CD4-positive, alpha-beta T cell treated with Interleukin-15 for 1 hour (primary cell): ENCODE data around the gene TRPC1.
A peak's percentile ranks its signal among the peaks of the same experiment; 100 is the strongest.

Experiments
- DNase-seq: peaks from one replicate; pipeline ENCODE4 v3.0.0-alpha.2; 2020

The TRPC1 gene

DNA sequence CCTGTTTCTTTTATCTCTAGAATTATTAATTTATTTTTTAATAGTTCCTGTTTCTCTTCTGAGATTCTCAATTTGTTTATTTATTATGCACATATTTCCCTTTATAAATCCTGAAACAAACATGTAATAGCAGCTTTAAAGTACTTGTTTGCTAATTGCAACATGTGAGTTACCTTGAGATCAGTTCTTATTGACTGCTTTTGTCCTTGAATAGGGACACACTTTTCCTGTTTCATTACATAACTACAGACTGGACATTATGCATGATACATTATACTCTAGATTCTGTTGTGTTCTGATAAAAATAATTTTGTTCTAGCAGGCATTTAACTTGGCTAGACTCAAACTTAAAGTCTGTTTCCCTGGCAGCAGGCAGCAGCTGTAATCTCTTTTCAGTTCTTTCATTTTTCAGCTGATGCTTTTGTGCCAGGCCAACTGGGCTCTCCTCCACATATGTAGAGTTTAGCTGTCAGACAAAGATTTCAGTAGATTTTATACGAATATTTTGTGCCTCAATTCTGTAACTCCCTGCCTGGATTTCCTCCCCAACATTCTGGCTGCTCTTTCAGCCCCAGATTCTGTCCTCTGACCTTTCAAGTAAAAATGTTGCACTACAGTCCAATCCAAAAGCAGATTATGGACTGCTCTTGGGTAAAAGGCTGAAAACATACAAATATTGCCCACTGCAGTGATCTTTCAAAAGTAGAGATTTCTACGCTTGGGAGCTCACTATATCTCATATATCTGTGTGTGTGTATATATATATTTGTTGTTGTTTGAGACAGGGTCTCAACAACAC lies 123.1 kb downstream of the TRPC1 start:
- DNase-seq = no peak

DNA sequence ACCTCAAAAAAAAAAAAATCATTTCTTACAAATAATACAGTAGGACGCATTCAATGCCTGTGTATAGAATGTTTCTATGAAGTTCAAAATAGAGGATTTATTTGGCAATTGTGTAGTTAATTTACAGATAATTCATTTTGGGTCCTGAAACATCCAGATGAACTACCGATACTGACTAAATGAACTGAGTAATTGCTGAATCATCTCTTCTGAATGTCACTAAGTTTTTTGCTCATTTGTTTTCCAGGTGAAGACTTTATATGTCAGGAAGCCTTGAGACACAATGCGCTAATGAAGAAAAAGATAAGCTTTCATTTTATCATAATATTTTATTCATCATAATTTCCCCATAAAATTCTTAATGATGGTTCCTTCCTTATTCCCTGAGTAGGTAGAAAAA lies 125.3 kb downstream of the TRPC1 start:
- no peak for DNase-seq

DNA sequence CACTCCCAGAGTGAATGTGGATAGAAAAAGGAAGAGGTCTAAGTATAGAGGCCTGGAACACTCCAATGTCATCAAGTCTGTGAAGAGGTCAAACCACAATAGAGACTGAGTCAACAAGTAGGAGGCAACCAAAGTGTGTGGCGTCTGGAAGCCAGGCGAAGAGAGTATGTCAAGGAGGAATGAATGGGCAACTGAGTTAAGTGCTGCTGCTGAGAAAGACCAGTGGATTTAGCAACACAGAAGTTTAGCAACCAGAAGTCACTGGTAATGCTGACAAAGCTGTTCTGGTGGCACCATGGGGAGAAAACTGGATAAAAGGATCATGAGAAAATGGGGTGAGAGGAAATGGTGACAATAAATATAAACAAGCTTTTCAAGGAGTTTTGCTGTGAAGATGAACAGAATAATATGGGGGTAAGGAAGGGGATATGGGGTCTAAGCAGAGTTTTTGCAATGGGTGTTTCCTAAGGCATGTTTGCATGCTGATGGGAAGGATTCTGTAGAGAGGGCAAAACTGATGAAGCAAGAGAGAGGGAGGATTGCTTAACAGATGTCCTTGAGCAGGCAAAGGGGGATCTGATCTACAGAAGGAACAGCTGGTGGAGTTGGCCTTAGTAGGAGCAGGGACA lies 126.7 kb downstream of the TRPC1 start:
- DNase-seq = peak; percentile 38

DNA sequence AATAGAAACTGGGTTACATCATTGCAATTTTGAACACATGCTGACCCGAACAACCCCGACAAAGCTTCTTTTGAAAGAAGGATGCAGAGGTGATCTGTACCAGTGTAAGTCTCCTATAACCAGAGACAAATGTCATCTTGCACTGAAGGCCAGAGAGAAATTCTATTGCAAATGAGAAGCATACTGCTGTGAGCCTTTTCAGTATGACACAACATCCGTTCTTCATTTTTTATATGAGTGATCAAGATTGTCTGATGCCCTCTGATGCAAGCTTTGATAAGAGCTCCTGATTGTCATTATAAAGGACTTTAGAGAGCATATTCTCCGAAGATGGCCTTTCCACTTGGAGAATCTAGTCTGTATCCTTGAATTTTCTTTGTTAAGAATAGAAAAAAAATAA lies 128.2 kb downstream of the TRPC1 start:
- DNase-seq = no peak

DNA sequence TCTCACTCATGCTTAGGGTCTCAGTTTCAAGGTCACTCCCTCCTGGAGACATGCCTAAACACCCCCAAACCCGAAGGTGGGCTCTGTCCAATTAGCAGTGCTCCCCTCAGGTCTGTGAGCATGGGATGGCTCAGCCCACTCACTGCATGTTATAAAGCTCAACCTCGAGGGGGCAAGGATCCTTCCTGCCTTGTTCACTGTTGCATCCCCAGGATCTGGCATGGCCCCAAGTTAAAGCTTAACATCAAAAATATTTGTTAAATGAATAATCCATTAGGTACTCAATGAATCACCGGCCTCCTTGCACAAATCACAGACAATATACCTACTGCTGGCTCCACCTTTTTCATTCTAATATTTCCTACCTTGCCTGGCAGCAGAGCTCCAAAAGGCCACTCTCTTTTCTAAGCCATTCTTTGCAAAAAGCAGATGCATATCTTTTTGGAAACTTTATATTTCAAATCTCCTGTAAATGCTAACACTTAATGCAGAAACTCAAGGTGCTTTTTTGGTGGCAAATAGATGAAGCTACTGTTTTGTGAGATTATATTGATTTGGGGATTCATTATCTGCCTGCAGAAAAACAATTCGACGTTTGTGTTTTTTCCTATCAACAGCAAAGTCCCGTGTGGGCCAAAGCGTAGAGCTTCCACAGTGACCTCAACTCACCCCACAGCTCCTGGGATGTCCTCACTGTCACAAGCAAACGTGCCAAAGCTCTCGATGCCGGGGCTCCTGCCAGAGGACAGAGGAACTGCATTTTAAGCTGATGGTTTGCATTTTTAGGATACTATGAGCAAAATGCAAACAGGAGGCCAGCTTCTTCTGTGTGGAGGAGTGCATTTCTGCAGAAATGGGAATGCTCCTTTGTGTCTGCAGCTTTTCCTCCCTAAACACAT lies 129.7 kb downstream of the TRPC1 start:
- DNase-seq = no peak

DNA sequence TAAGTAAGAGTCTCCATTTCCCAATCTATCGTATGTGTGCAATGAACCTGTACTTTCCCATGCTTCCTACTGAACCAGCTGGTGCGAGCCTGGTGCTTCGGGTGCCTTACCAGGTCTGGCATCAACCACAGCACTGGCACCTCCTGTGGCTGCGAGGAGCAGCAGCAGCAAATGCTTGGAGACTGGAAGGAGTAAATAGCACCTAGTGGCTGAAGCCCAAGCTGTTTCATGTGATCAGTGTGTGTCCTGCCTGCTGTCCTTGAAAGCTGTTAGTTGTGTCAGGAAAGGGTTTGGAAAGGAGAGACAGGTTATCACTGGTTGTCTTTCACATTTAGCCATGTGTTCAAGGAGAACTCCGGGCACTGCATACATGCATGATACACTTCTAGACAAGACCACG lies 133.2 kb downstream of the TRPC1 start:
- DNase-seq = no peak
